A549 (cell line): ENCODE measurements around the gene TAF13. TPM values are rescaled to one million over a fixed set of nuclear protein-coding genes. Genes with fewer than 3 reads are reported as not detected.

ENCODE experiments used
- ATAC-seq, 2 experiments: fragments of 200-7000 bp in 1 of 2; fragments of >200 bp in 1 of 2; cut with Nextera tagmentation in 1 of 2; cut with Tn5 transposase in 1 of 2; 3 replicates each; pipeline versions ENCODE4 v1.8.0 to v1.9.1; 2018 to 2020; ENCODE audit warnings: mild to moderate bottlenecking in 1 of 2, moderate library complexity in 1 of 2
- CTCF ChIA-PET: fragments of 300-600 bp; sonication (Branson Sonifier 250); formaldehyde crosslinking; extraction: SDS; loops from one replicate; lab custom pipeline; 2021; ENCODE audit warnings: antibody characterized with exemption, inconsistent platforms; lab: Yijun Ruan, JAX
- POLR2A ChIA-PET: fragments of 350-600 bp; formaldehyde crosslinking; extraction: SDS; loops from one replicate; lab custom pipeline; 2021; ENCODE audit warnings: antibody characterized with exemption, inconsistent platforms; lab: Yijun Ruan, JAX
- DNase-seq, 2 experiments: peaks; one replicate each; pipeline versions ENCODE4 v3.0.0 to v3.0.0-alpha.2; 2011 to 2016; ENCODE audit warnings: low read depth in 1 of 2, low spot score in 1 of 2
- FAIRE-seq: peaks from 2 replicates; lab custom pipeline; 2011; peaks lifted over from hg19 to GRCh38; lab: Jason Lieb, UNC
- H3K27ac ChIP-seq, 2 experiments: fragments of >200 bp; sonication (Bioruptor Twin); formaldehyde crosslinking; 3 replicates each; pipeline ENCODE4 v1.5.1; 2016 to 2017
- H3K4me1 ChIP-seq: fragments of >200 bp; sonication (Bioruptor Twin); formaldehyde crosslinking; 3 replicates; pipeline ENCODE4 v1.6.1; 2016
- H3K4me2 ChIP-seq: fragments of >200 bp; sonication (Bioruptor Twin); formaldehyde crosslinking; 3 replicates; pipeline ENCODE4 v1.6.1; 2016
- H3K4me3 ChIP-seq: fragments of >200 bp; sonication (Bioruptor Twin); formaldehyde crosslinking; 3 replicates; pipeline ENCODE4 v1.5.1; 2016
- H3K9me3 ChIP-seq: fragments of >200 bp; sonication (Bioruptor Twin); formaldehyde crosslinking; 3 replicates; pipeline ENCODE4 v1.6.1; 2016
- CBX2 ChIP-seq: fragments of 200-600 bp; sonication (generic); IDR thresholded peaks from 2 replicates; pipeline ENCODE4 v1.6.1; 2016; ENCODE audit warnings: low read depth, mild to moderate bottlenecking, borderline replicate concordance
- CBX8 ChIP-seq: fragments of 200-600 bp; sonication (generic); IDR thresholded peaks from 2 replicates; pipeline ENCODE4 v1.6.1; 2016
- CHD2 ChIP-seq: fragments of 150-350 bp; IDR thresholded peaks from 2 replicates; pipeline ENCODE4 v1.6.1; 2014; ENCODE audit warnings: low read length; ENCODE audit not compliant: partially characterized antibody
- CHD4 ChIP-seq: fragments of 200-600 bp; sonication (generic); IDR thresholded peaks from 2 replicates; pipeline ENCODE4 v1.6.1; 2016; ENCODE audit warnings: antibody characterized with exemption, mild to moderate bottlenecking, borderline replicate concordance
- EHF ChIP-seq: fragments of 250-450 bp; sonication (Bioruptor Pico); IDR thresholded peaks from 2 replicates; pipeline ENCODE4 v1.5.0; 2020; ENCODE audit warnings: mild to moderate bottlenecking
- EP300 ChIP-seq, 2 experiments: fragments of >200 bp; sonication (Bioruptor Twin); formaldehyde crosslinking; IDR thresholded peaks; 2 replicates in 1 of 2; 3 replicates in 1 of 2; pipeline ENCODE4 v1.6.1; 2016 to 2017
- HEYL ChIP-seq: fragments of 250-450 bp; sonication (Bioruptor Pico); IDR thresholded peaks from 2 replicates; pipeline ENCODE4 v1.8.0; 2021; ENCODE audit warnings: mild to moderate bottlenecking, moderate library complexity
- HOXA7 ChIP-seq: fragments of 250-450 bp; sonication (Bioruptor Pico); IDR thresholded peaks from 2 replicates; pipeline ENCODE4 v1.5.0; 2020; ENCODE audit warnings: mild to moderate bottlenecking, moderate library complexity
- HOXB13 ChIP-seq: fragments of 250-450 bp; sonication (Bioruptor Pico); IDR thresholded peaks from 2 replicates; pipeline ENCODE4 v1.5.0; 2020; ENCODE audit warnings: low read depth, mild to moderate bottlenecking, moderate library complexity
- JUN ChIP-seq, 2 experiments: fragments of >200 bp; sonication (Bioruptor Twin); formaldehyde crosslinking; IDR thresholded peaks; 2 replicates in 1 of 2; 3 replicates in 1 of 2; pipeline ENCODE4 v1.6.1; 2016 to 2017
- JUNB ChIP-seq: fragments of >200 bp; sonication (Bioruptor Twin); formaldehyde crosslinking; IDR thresholded peaks from 2 replicates; pipeline ENCODE4 v1.6.1; 2016
- KDM1A ChIP-seq: fragments of 200-600 bp; sonication (generic); IDR thresholded peaks from 2 replicates; pipeline ENCODE4 v1.6.1; 2016; ENCODE audit warnings: low read depth, mild to moderate bottlenecking
- KDM5A ChIP-seq: fragments of 200-600 bp; sonication (generic); IDR thresholded peaks from 2 replicates; pipeline ENCODE4 v1.6.1; 2016; ENCODE audit warnings: antibody characterized with exemption, mild to moderate bottlenecking
- NFE2L2 ChIP-seq: fragments of 150-350 bp; conservative IDR thresholded peaks from 2 replicates; pipeline ENCODE4 v1.6.1; 2014; ENCODE audit warnings: low read length
- NPAS2 ChIP-seq: fragments of 250-450 bp; sonication (Bioruptor Pico); IDR thresholded peaks from 2 replicates; pipeline ENCODE4 v1.8.0; 2022; ENCODE audit warnings: mild to moderate bottlenecking, moderate library complexity, borderline replicate concordance
- PHF8 ChIP-seq: fragments of 200-600 bp; sonication (generic); IDR thresholded peaks from 2 replicates; pipeline ENCODE4 v1.6.1; 2016; ENCODE audit warnings: low read depth, mild to moderate bottlenecking, antibody characterized with exemption, moderate library complexity, borderline replicate concordance
- POLR2A ChIP-seq: IDR thresholded peaks from 2 replicates; pipeline ENCODE4 v1.6.1; 2012; ENCODE audit warnings: mild to moderate bottlenecking, low read length
- RAD21 ChIP-seq, 2 experiments: fragments of >200 bp in 1 of 2; sonication (Bioruptor Twin) in 1 of 2; formaldehyde crosslinking in 1 of 2; IDR thresholded peaks in 1 of 2; conservative IDR thresholded peaks in 1 of 2; 2 replicates in 1 of 2; 3 replicates in 1 of 2; pipeline ENCODE4 v1.6.1; 2012 to 2018; ENCODE audit warnings: inconsistent platforms in 1 of 2
- RARB ChIP-seq: fragments of 250-450 bp; sonication (Bioruptor Pico); IDR thresholded peaks from 2 replicates; pipeline ENCODE4 v1.8.0; 2021; ENCODE audit warnings: mild to moderate bottlenecking, moderate library complexity
- RCOR1 ChIP-seq: fragments of 150-350 bp; IDR thresholded peaks from 2 replicates; pipeline ENCODE4 v1.6.1; 2014; ENCODE audit warnings: antibody characterized with exemption, low read length, low read depth
- ZC3H11A ChIP-seq: fragments of 450-650 bp; IDR thresholded peaks from 2 replicates; pipeline ENCODE4 v1.6.1; 2014; ENCODE audit warnings: antibody characterized with exemption, mild to moderate bottlenecking
- ZFP36 ChIP-seq: fragments of 450-650 bp; IDR thresholded peaks from 2 replicates; pipeline ENCODE4 v1.6.1; 2014; ENCODE audit warnings: borderline replicate concordance; ENCODE audit not compliant: partially characterized antibody
- WGBS: methylation state at CpG from one replicate; pipeline ENCODE4 v1.1.6; 2017; ENCODE audit errors: missing lambda C conversion rate; 5-methylcytosine and 5-hydroxymethylcytosine counted together
- polyA plus RNA-seq, 4 experiments: library from polyadenylated mRNA; depleted of rRNA in 3 of 4; stranded (reverse); fragments of >200 nt; fragmentation: RNase III in 1 of 4; extraction: RNeasy Plus Mini Kit Qiagen cat#74134 plus additional on column Dnase treatment in 1 of 4; gene quantifications; 2 replicates in 3 of 4; 3 replicates in 1 of 4; pipeline ENCODE4 v1.2.3, GENCODE V29; 2011 to 2017
- TF ChIP-seq, protein P1 (sequence below): fragments of 450-650 bp; IDR thresholded peaks from 2 replicates; pipeline ENCODE4 v1.6.1; 2014; ENCODE audit warnings: antibody characterized with exemption
- TF ChIP-seq, protein P2 (sequence below): fragments of >200 bp; sonication (Bioruptor Twin); formaldehyde crosslinking; IDR thresholded peaks from 3 replicates; pipeline ENCODE4 v1.5.1; 2016
- TF ChIP-seq, protein P3 (sequence below): fragments of 200-600 bp; sonication (generic); IDR thresholded peaks from 2 replicates; pipeline ENCODE4 v1.6.1; 2016; ENCODE audit warnings: antibody characterized with exemption, mild to moderate bottlenecking, moderate library complexity
- TF ChIP-seq, protein P4 (sequence below): fragments of 150-350 bp; IDR thresholded peaks from 2 replicates; pipeline ENCODE4 v1.6.1; 2014; ENCODE audit warnings: low read depth, mild to moderate bottlenecking, low read length
- TF ChIP-seq, protein P5 (sequence below): fragments of >200 bp; sonication (Bioruptor Twin); formaldehyde crosslinking; IDR thresholded peaks from 2 replicates; pipeline ENCODE4 v1.6.1; 2016

Gene TAF13
- polyA plus RNA-seq, 2 of the 4 experiments (the other 2 are of a cell fraction), result 46.7 to 50.5 TPM

DNA sequence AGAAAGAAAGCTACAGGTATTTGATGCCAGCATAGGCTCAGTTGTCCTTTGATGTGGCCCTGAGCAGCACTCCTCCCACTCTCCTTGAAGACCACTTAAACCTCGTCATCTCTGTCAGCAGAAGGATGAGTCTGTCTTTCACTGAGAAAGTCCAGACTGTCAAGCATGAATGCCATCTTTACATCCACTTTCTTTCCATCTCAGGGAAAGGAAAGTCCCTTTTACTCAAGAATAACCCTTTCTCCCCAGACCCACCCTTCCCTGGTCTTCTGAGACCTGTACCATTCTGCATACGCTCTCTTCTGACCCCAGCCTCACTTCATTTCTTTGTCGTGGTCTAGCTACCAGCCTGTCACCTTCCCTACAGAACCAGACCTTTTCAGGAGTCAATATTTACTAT, 34.1 kb upstream of the TAF13 start:
- H3K9me3 ChIP-seq, result no peaks in the 10 kb centered on the region
- FAIRE-seq (no peak), DNase-seq (no peak), ATAC-seq (no peak)
- TF ChIP-seq KDM5A (no peak), PHF8 (no peak), ZC3H11A (no peak), CHD4 (no peak), CBX2 (no peak), POLR2A (no peak)
- TF ChIP-seq, protein P1, sequence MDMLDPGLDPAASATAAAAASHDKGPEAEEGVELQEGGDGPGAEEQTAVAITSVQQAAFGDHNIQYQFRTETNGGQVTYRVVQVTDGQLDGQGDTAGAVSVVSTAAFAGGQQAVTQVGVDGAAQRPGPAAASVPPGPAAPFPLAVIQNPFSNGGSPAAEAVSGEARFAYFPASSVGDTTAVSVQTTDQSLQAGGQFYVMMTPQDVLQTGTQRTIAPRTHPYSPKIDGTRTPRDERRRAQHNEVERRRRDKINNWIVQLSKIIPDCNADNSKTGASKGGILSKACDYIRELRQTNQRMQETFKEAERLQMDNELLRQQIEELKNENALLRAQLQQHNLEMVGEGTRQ, result no peak
- CTCF ChIA-PET, result interaction anchor here (0.9 to 3.9 kb wide), 7 partner anchors 10 to 422 kb away, joined by 3 to 50 read pairs (median 6); no protein-coding TSS in a partner anchor
- no peak overlapping the region for H3K4me3 ChIP-seq
- H3K27ac ChIP-seq, result no peak overlapping the region
- POLR2A ChIA-PET, result interaction anchor here (1.2 to 4.3 kb wide), 2 partner anchors 10 to 34 kb away, joined by 4 to 30 read pairs; partner anchors contain the start of gene TAF13
- no peak overlapping the region for H3K4me2 ChIP-seq
- WGBS, result 53% methylated on average over 3 of the region's 3 CpGs
- H3K4me1 ChIP-seq, result peaks cover 14% of the 10 kb centered on the region

DNA sequence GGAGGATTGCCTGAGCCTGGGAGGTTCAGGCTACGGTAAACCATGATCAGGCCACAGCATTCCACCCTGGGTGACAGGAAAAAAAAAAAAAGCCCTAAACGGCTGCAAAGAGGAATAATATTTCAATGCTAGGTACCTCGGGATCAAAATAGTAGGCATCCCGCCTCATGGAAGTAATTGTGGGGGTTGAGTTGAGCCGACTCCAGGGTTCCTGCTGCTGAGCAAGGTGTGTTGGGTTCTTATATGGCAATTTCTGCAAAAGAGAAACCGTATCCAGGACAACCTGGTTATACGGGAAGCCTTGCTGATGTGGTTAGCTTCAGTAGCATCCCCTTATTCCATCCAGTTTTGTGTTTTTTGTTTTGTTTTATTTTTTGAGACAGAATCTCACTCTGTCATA, 32.0 kb upstream of the TAF13 start:
- CTCF ChIA-PET, result interaction anchor here (1.0 kb wide), 1 partner anchor 12 kb away, joined by 3 read pairs; no protein-coding TSS in a partner anchor
- WGBS, result 65% methylated on average over 7 of the region's 7 CpGs
- POLR2A ChIA-PET, result no interaction called here

DNA sequence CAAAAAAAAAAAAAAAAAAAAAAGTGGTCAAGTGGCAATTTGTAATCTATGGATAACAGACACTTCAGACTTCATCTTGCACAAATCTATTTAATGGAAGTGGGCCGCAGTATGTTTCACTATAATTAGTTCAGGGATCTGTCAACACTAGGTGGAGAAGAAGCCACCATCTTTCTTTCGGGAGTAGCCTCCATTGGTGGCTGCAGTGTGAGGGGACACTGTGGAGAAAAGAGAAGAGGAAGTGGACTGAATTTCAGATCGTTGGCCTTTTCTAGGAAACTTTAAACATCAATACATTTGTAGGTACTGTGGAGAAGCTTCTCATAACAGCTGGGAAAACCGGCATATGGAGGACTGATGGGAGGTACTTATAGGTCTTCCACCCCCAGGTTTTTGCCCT, 30.1 kb upstream of the TAF13 start:
- 76% methylated on average over 4 of the region's 4 CpGs for WGBS
- FAIRE-seq (no peak), DNase-seq (no peak), ATAC-seq (no peak)
- Histone ChIP-seq H3K9me3 (no peaks in the 10 kb centered on the region), H3K4me1 (peaks cover 6% of the 10 kb centered on the region), H3K4me3 (no peak overlapping the region), H3K4me2 (no peak overlapping the region), H3K27ac (no peak overlapping the region)
- POLR2A ChIA-PET, result no interaction called here
- CTCF ChIA-PET, result no interaction called here
- TF ChIP-seq RAD21 (conservative IDR thresholded peaks at IDR 0.05 in 1 of 2, IDR thresholded peaks at IDR 0.05 in 1 of 2) (no peak), JUNB (no peak), RARB (CRISPR knock-in tag) (no peak), ZFP36 (no peak), NFE2L2 (no peak), ZC3H11A (no peak), RCOR1 (no peak), NPAS2 (no peak), JUN (IDR thresholded peaks at IDR 0.05) (no peak), EHF (CRISPR knock-in tag) (no peak), CBX8 (no peak), HEYL (CRISPR knock-in tag) (no peak), POLR2A (no peak), KDM1A (no peak)
- TF ChIP-seq, protein P2, sequence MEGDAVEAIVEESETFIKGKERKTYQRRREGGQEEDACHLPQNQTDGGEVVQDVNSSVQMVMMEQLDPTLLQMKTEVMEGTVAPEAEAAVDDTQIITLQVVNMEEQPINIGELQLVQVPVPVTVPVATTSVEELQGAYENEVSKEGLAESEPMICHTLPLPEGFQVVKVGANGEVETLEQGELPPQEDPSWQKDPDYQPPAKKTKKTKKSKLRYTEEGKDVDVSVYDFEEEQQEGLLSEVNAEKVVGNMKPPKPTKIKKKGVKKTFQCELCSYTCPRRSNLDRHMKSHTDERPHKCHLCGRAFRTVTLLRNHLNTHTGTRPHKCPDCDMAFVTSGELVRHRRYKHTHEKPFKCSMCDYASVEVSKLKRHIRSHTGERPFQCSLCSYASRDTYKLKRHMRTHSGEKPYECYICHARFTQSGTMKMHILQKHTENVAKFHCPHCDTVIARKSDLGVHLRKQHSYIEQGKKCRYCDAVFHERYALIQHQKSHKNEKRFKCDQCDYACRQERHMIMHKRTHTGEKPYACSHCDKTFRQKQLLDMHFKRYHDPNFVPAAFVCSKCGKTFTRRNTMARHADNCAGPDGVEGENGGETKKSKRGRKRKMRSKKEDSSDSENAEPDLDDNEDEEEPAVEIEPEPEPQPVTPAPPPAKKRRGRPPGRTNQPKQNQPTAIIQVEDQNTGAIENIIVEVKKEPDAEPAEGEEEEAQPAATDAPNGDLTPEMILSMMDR, result no peak
- TF ChIP-seq, protein P3, sequence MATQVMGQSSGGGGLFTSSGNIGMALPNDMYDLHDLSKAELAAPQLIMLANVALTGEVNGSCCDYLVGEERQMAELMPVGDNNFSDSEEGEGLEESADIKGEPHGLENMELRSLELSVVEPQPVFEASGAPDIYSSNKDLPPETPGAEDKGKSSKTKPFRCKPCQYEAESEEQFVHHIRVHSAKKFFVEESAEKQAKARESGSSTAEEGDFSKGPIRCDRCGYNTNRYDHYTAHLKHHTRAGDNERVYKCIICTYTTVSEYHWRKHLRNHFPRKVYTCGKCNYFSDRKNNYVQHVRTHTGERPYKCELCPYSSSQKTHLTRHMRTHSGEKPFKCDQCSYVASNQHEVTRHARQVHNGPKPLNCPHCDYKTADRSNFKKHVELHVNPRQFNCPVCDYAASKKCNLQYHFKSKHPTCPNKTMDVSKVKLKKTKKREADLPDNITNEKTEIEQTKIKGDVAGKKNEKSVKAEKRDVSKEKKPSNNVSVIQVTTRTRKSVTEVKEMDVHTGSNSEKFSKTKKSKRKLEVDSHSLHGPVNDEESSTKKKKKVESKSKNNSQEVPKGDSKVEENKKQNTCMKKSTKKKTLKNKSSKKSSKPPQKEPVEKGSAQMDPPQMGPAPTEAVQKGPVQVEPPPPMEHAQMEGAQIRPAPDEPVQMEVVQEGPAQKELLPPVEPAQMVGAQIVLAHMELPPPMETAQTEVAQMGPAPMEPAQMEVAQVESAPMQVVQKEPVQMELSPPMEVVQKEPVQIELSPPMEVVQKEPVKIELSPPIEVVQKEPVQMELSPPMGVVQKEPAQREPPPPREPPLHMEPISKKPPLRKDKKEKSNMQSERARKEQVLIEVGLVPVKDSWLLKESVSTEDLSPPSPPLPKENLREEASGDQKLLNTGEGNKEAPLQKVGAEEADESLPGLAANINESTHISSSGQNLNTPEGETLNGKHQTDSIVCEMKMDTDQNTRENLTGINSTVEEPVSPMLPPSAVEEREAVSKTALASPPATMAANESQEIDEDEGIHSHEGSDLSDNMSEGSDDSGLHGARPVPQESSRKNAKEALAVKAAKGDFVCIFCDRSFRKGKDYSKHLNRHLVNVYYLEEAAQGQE, result no peak
- TF ChIP-seq, protein P4, sequence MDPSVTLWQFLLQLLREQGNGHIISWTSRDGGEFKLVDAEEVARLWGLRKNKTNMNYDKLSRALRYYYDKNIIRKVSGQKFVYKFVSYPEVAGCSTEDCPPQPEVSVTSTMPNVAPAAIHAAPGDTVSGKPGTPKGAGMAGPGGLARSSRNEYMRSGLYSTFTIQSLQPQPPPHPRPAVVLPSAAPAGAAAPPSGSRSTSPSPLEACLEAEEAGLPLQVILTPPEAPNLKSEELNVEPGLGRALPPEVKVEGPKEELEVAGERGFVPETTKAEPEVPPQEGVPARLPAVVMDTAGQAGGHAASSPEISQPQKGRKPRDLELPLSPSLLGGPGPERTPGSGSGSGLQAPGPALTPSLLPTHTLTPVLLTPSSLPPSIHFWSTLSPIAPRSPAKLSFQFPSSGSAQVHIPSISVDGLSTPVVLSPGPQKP, result no peak
- TF ChIP-seq, all 56 proteins: peak for 0

More for the DNA sequence above, 32.0 kb upstream of the TAF13 start:
- Histone ChIP-seq H3K9me3 (no peaks in the 10 kb centered on the region), H3K4me3 (no peak overlapping the region), H3K27ac (no peak overlapping the region), H3K4me1 (peaks cover 15% of the 10 kb centered on the region), H3K4me2 (no peak overlapping the region)
- FAIRE-seq, result no peak
- ATAC-seq, result no peak
- no peak for TF ChIP-seq HOXB13
- TF ChIP-seq CHD2, result no peak
- TF ChIP-seq, protein P5, sequence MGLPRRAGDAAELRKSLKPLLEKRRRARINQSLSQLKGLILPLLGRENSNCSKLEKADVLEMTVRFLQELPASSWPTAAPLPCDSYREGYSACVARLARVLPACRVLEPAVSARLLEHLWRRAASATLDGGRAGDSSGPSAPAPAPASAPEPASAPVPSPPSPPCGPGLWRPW, result no peak
- no peak for TF ChIP-seq NFE2L2
- no peak for TF ChIP-seq EP300 (IDR thresholded peaks at IDR 0.05)
- TF ChIP-seq, protein P1, result no peak
- TF ChIP-seq HOXA7 (CRISPR knock-in tag), result no peak
- no peak for DNase-seq
